ENCODE data around the gene UBE2J2. TPM values are rescaled to one million over a fixed set of nuclear protein-coding genes. Genes with fewer than 3 reads are reported as not detected.

UBE2J2 gene
- total RNA-seq, 1 experiment from 2014 or later, result 54.2 TPM

DNA sequence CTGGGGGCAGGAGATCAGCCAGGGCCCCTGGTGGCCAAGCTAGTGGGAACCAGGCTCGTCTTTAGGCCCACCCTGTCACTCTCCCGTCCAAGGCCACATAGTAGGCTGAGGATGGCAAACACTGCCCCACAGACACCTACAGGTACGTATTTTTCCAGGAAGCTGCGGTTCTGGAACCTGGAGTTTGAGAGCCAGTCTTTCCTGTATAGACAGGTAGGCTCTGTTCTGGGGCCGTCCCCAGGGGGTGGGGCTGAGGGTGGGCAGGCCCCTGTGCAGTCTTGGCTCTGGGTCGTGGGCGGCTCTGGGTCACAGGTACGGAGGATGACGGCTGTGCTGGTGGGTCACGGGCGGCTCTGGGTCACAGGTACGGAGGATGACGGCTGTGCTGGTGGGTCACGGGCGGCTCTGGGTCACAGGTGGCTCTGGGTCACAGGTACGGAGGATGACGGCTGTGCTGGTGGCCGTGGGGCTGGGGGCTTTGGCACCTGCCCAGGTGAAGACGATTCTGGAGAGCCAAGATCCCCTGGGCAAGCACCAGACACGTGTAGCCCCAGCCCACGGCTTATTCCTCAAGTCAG, 36.9 kb upstream of the UBE2J2 start:
- Histone ChIP-seq H3K79me2 (ENCODE audit: low read depth) (peaks cover 29% of the 10 kb centered on the region; the same call in 1 of the 2 replicates), H3K36me3 (ENCODE audit: low read depth) (no peaks in the 10 kb centered on the region), H3K9me2 (ENCODE audit: insufficient read depth) (no peaks in the 10 kb centered on the region), H3F3A (ENCODE audit: insufficient read depth, low read depth) (peaks cover 26% of the 10 kb centered on the region; the same call in 1 of the 2 replicates), H2AFZ (no peak overlapping the region), H3K4me3 (no peak overlapping the region), H3K27ac (no peak overlapping the region), H4K20me1 (ENCODE audit: insufficient read depth) (peaks cover 31% of the 10 kb centered on the region), H3K27me3 (ENCODE audit: insufficient read depth, low read depth) (no peaks in the 10 kb centered on the region), H3K9me3 (ENCODE audit: insufficient read depth, low read depth) (no peaks in the 10 kb centered on the region), H3K4me2 (no peak overlapping the region), H3K4me1 (replicated peaks; ENCODE audit: insufficient read depth) (peaks cover 25% of the 10 kb centered on the region)
- DNase-seq, result no peak
- POLR2A ChIA-PET (ENCODE audit: unreplicated experiment), result no interaction called here
- CTCF ChIA-PET, result no interaction called here
- no peak for TF ChIP-seq EZH2 (IDR thresholded peaks at IDR 0.05; ENCODE audit: low read depth)
- TF ChIP-seq, protein P1, sequence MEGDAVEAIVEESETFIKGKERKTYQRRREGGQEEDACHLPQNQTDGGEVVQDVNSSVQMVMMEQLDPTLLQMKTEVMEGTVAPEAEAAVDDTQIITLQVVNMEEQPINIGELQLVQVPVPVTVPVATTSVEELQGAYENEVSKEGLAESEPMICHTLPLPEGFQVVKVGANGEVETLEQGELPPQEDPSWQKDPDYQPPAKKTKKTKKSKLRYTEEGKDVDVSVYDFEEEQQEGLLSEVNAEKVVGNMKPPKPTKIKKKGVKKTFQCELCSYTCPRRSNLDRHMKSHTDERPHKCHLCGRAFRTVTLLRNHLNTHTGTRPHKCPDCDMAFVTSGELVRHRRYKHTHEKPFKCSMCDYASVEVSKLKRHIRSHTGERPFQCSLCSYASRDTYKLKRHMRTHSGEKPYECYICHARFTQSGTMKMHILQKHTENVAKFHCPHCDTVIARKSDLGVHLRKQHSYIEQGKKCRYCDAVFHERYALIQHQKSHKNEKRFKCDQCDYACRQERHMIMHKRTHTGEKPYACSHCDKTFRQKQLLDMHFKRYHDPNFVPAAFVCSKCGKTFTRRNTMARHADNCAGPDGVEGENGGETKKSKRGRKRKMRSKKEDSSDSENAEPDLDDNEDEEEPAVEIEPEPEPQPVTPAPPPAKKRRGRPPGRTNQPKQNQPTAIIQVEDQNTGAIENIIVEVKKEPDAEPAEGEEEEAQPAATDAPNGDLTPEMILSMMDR (conservative IDR thresholded peaks at IDR 0.05), result no peak
- BruUV-seq (replicated peaks), result no TSS peak
- intact Hi-C loops (cut with micrococcal nuclease; ENCODE audit: unreplicated experiment), result no loop called here

GRCh38 chr1:1310109-1310385, 36.4 kb upstream of the UBE2J2 start:
- H3F3A ChIP-seq (ENCODE audit: insufficient read depth, low read depth), result peaks cover 29% of the 10 kb centered on the region; the same call in 1 of the 2 replicates
- peak overlapping the region; percentile 89 for H3K4me2 ChIP-seq
- no peak overlapping the region for H3K27ac ChIP-seq
- ChIA-PET POLR2A (ENCODE audit: unreplicated experiment) (no interaction called here), CTCF (no interaction called here)
- H4K20me1 ChIP-seq (ENCODE audit: insufficient read depth), result peaks cover 31% of the 10 kb centered on the region
- no peak for DNase-seq
- H3K4me1 ChIP-seq (replicated peaks; ENCODE audit: insufficient read depth), result peaks cover 30% of the 10 kb centered on the region
- no peaks in the 10 kb centered on the region for H3K27me3 ChIP-seq (ENCODE audit: insufficient read depth, low read depth)
- no TSS peak for BruUV-seq (replicated peaks)
- H2AFZ ChIP-seq, result no peak overlapping the region
- H3K9me2 ChIP-seq (ENCODE audit: insufficient read depth), result no peaks in the 10 kb centered on the region
- peak overlapping the region; percentile 81; the same call in 1 of the 2 replicates for H3K4me3 ChIP-seq
- intact Hi-C loops (cut with micrococcal nuclease; ENCODE audit: unreplicated experiment), result no loop called here
- peaks cover 27% of the 10 kb centered on the region; the same call in 1 of the 2 replicates for H3K79me2 ChIP-seq (ENCODE audit: low read depth)
- H3K36me3 ChIP-seq (ENCODE audit: low read depth), result no peaks in the 10 kb centered on the region
- TF ChIP-seq, protein P1 (conservative IDR thresholded peaks at IDR 0.05), result no peak
- no peak for TF ChIP-seq EZH2 (IDR thresholded peaks at IDR 0.05; ENCODE audit: low read depth)
- no peaks in the 10 kb centered on the region for H3K9me3 ChIP-seq (ENCODE audit: insufficient read depth, low read depth)

GRCh38 chr1:1309251-1310108, 35.8 kb upstream of the UBE2J2 start:
- H3K9me2 ChIP-seq (ENCODE audit: insufficient read depth), result no peaks in the 10 kb centered on the region
- H3K4me2 ChIP-seq, result peak overlapping the region; percentile 89
- H3K27ac ChIP-seq, result no peak overlapping the region
- H2AFZ ChIP-seq, result peak overlapping the region; percentile 89; the same call in 1 of the 2 replicates
- peak overlapping the region; percentile 81 for H3K4me3 ChIP-seq
- TSS peak; percentile 40 for BruUV-seq (replicated peaks)
- peaks cover 35% of the 10 kb centered on the region for H3K4me1 ChIP-seq (replicated peaks; ENCODE audit: insufficient read depth)
- no peaks in the 10 kb centered on the region for H3K9me3 ChIP-seq (ENCODE audit: insufficient read depth, low read depth)
- peaks cover 29% of the 10 kb centered on the region; the same call in 1 of the 2 replicates for H3F3A ChIP-seq (ENCODE audit: insufficient read depth, low read depth)
- TF ChIP-seq, protein P1 (conservative IDR thresholded peaks at IDR 0.05), result no peak
- TF ChIP-seq EZH2 (IDR thresholded peaks at IDR 0.05; ENCODE audit: low read depth), result no peak
- H4K20me1 ChIP-seq (ENCODE audit: insufficient read depth), result peaks cover 32% of the 10 kb centered on the region
- H3K27me3 ChIP-seq (ENCODE audit: insufficient read depth, low read depth), result no peaks in the 10 kb centered on the region
- intact Hi-C loops (cut with micrococcal nuclease; ENCODE audit: unreplicated experiment), result loop anchor here (1.0 to 10.0 kb wide), 3 partner anchors 35 to 305 kb away; partner anchors contain the start of gene HES4
- H3K36me3 ChIP-seq (ENCODE audit: low read depth), result no peaks in the 10 kb centered on the region
- peak; percentile 49 to 55 for DNase-seq
- CTCF ChIA-PET, result interaction anchor here (0.6 kb wide), 1 partner anchor 72 kb away, joined by 3 read pairs; no protein-coding TSS in a partner anchor
- POLR2A ChIA-PET (ENCODE audit: unreplicated experiment), result interaction anchor here (0.5 to 0.8 kb wide), 2 partner anchors 18 to 121 kb away, joined by 3 to 16 read pairs; no protein-coding TSS in a partner anchor
- peaks cover 21% of the 10 kb centered on the region; the same call in 1 of the 2 replicates for H3K79me2 ChIP-seq (ENCODE audit: low read depth)

Measured in PC-9 (cell line).